ENCODE data around the gene UBE2E2.

UBE2E2 gene

GRCh38 chr3:23365066-23365465 is 161.9 kb downstream of the UBE2E2 start:
- TF ChIP-seq, protein P1, sequence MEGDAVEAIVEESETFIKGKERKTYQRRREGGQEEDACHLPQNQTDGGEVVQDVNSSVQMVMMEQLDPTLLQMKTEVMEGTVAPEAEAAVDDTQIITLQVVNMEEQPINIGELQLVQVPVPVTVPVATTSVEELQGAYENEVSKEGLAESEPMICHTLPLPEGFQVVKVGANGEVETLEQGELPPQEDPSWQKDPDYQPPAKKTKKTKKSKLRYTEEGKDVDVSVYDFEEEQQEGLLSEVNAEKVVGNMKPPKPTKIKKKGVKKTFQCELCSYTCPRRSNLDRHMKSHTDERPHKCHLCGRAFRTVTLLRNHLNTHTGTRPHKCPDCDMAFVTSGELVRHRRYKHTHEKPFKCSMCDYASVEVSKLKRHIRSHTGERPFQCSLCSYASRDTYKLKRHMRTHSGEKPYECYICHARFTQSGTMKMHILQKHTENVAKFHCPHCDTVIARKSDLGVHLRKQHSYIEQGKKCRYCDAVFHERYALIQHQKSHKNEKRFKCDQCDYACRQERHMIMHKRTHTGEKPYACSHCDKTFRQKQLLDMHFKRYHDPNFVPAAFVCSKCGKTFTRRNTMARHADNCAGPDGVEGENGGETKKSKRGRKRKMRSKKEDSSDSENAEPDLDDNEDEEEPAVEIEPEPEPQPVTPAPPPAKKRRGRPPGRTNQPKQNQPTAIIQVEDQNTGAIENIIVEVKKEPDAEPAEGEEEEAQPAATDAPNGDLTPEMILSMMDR (IDR thresholded peaks at IDR 0.05; ENCODE audit: extremely low read depth, missing control alignments): no peak
- no peak for DNase-seq (ENCODE audit: low spot score)

- no peak for DNase-seq (ENCODE audit: low spot score)
- TF ChIP-seq, protein P1 (IDR thresholded peaks at IDR 0.05; ENCODE audit: extremely low read depth, missing control alignments): no peak
Measured at GRCh38 chr3:23368731-23369130, 165.6 kb downstream of the UBE2E2 start.

DNA sequence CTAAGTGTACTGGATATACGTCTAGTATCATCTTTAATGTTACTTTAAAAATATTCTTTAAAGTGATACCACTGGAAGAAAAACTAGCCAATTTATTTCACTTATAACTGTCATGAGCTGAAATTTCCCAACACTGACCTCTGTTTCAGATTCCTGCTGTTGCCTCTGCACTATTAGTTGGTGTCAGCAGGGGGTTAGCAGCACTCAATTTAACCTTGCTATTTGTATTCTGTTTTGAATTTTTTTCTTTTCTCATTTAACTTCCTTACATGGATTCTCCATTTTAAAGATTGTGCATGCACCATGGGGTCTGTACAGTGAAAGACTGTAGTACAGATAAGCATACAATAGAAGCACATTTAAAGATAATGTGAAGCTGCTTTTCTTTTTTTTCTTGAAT is 169.2 kb downstream of the UBE2E2 start:
- DNase-seq (ENCODE audit: low spot score): no peak
- TF ChIP-seq, protein P1 (IDR thresholded peaks at IDR 0.05; ENCODE audit: extremely low read depth, missing control alignments): no peak

DNA sequence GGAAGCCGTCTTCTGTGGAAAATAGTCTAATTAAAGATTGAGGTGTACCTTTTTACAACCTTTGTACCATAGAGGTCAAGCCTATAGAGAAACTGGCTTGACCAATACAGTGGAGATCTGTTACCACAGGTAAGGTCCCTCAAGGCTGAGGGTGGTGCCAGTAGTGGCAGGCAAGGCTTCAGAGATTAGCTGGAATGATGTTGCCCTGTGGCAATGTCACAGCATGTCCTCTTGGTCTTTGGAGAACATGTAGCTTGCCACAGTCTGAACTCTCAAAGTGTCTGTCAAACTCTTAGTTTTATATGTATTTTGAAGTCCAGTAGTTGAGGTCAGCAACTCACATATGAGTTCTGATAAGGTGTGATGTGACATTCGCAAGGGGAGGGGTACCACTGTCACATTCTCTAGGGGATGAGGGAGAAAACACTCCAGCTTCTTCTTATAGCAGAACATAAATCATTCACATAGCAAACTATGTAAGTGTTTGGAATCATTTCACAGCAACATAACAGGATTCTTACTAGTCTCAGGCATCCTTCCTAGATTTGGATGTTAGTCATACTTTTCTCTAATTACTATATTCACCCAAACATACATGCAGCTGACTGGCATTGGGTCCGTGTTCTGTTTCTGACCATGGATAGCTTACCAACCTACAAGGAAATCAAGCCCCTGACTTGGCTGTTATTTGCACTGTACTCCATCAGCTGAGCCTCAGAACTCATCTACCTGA is 173.6 kb downstream of the UBE2E2 start:
- TF ChIP-seq, protein P1 (IDR thresholded peaks at IDR 0.05; ENCODE audit: extremely low read depth, missing control alignments): no peak
- DNase-seq (ENCODE audit: low spot score): no peak

- TF ChIP-seq, protein P1 (IDR thresholded peaks at IDR 0.05; ENCODE audit: extremely low read depth, missing control alignments): no peak
- no peak for DNase-seq (ENCODE audit: low spot score)
Measured at GRCh38 chr3:23377928-23378672, 175.0 kb downstream of the UBE2E2 start.

- TF ChIP-seq, protein P1 (IDR thresholded peaks at IDR 0.05; ENCODE audit: extremely low read depth, missing control alignments): no peak
- DNase-seq (ENCODE audit: low spot score): no peak
Measured at GRCh38 chr3:23383875-23384274, 180.7 kb downstream of the UBE2E2 start.

GRCh38 chr3:23385327-23385726 is 182.2 kb downstream of the UBE2E2 start:
- DNase-seq (ENCODE audit: low spot score): no peak

More at GRCh38 chr3:23385327-23385726, 182.2 kb downstream of the UBE2E2 start:
- TF ChIP-seq, protein P1 (IDR thresholded peaks at IDR 0.05; ENCODE audit: extremely low read depth, missing control alignments): no peak
